GM18508 (cell line): ENCODE data around the gene HIPK2.
A peak's percentile ranks its signal among the peaks of the same experiment; 100 is the strongest.
"Not testable (repeated sequence)": the region's sequence is repeated elsewhere in the genome, so short reads cannot be mapped to it uniquely, and the experiment has no call there.

Experiments
- ATAC-seq: cut with Tn5 transposase; IDR thresholded peaks from one replicate; pipeline ENCODE4 v1.9.1; 2021; ENCODE audit warnings: moderate number of reproducible peaks; ENCODE audit not compliant: insufficient read depth, unreplicated experiment

Gene HIPK2

GRCh38 chr7:139679731-139680594, 97.8 kb downstream of the HIPK2 start:
- no peak for ATAC-seq

GRCh38 chr7:139676390-139676789, 101.4 kb downstream of the HIPK2 start:
- no peak for ATAC-seq

GRCh38 chr7:139675127-139676125, 102.4 kb downstream of the HIPK2 start:
- ATAC-seq = no peak

- no peak for ATAC-seq
Measured at GRCh38 chr7:139674752-139675126, 103.1 kb downstream of the HIPK2 start.

- ATAC-seq = no peak
Measured at GRCh38 chr7:139674341-139674740, 103.5 kb downstream of the HIPK2 start.

GRCh38 chr7:139673762-139674161, 104.0 kb downstream of the HIPK2 start:
- ATAC-seq = no peak

- ATAC-seq = peak; percentile 90
Measured at GRCh38 chr7:139673230-139673629, 104.6 kb downstream of the HIPK2 start.

- no peak for ATAC-seq
Measured at GRCh38 chr7:139671967-139672366, 105.8 kb downstream of the HIPK2 start.

GRCh38 chr7:139670662-139671061, 107.1 kb downstream of the HIPK2 start:
- not testable (repeated sequence) for ATAC-seq

GRCh38 chr7:139669106-139670061, 108.4 kb downstream of the HIPK2 start:
- no peak for ATAC-seq

GRCh38 chr7:139667377-139667776, 110.4 kb downstream of the HIPK2 start:
- ATAC-seq = no peak

GRCh38 chr7:139666501-139666900, 111.3 kb downstream of the HIPK2 start:
- ATAC-seq = no peak

- ATAC-seq = no peak
Measured at GRCh38 chr7:139664434-139664833, 113.4 kb downstream of the HIPK2 start.

- ATAC-seq = no peak
Measured at GRCh38 chr7:139663608-139664177, 114.1 kb downstream of the HIPK2 start.

- ATAC-seq = no peak
Measured at GRCh38 chr7:139661903-139662302, 115.9 kb downstream of the HIPK2 start.

- no peak for ATAC-seq
Measured at GRCh38 chr7:139661043-139661440, 116.8 kb downstream of the HIPK2 start.

- ATAC-seq = no peak
Measured at GRCh38 chr7:139660317-139661042, 117.3 kb downstream of the HIPK2 start.

- ATAC-seq = no peak
Measured at GRCh38 chr7:139659922-139660316, 117.9 kb downstream of the HIPK2 start.
